ENCODE measurements around the gene FOCAD. TPM values are rescaled to one million over a fixed set of nuclear protein-coding genes. Genes with fewer than 3 reads are reported as not detected.

The FOCAD gene
- total RNA-seq, 1 donor from 2014 or later = 28.4 TPM

GRCh38 chr9:20753761-20754160, 69.7 kb downstream of the FOCAD start:
- Histone ChIP-seq H3K4me3 (ENCODE audit: low read depth, low read length) (no peak overlapping the region), H3K27me3 (ENCODE audit: control insufficient read depth, insufficient read depth, low read length) (no peaks in the 10 kb centered on the region), H3K36me3 (ENCODE audit: control insufficient read depth, insufficient read depth, low read length) (no peaks in the 10 kb centered on the region)
- FAIRE-seq (no peak), DNase-seq (ENCODE audit: low read depth) (peak; percentile 84)
- TF ChIP-seq CTCF (IDR thresholded peaks at IDR 0.05; ENCODE audit: insufficient read depth, low read length, severe bottlenecking) = no peak

GRCh38 chr9:20754556-20754955, 70.5 kb downstream of the FOCAD start:
- no peak for TF ChIP-seq CTCF (IDR thresholded peaks at IDR 0.05; ENCODE audit: insufficient read depth, low read length, severe bottlenecking)
- Histone ChIP-seq H3K36me3 (ENCODE audit: control insufficient read depth, insufficient read depth, low read length) (no peaks in the 10 kb centered on the region), H3K4me3 (ENCODE audit: low read depth, low read length) (no peak overlapping the region), H3K27me3 (ENCODE audit: control insufficient read depth, insufficient read depth, low read length) (no peaks in the 10 kb centered on the region)
- peak; percentile 14 for DNase-seq (ENCODE audit: low read depth)
- no peak for FAIRE-seq

- DNase-seq (ENCODE audit: low read depth) (peak; percentile 30), FAIRE-seq (no peak)
- Histone ChIP-seq H3K36me3 (ENCODE audit: control insufficient read depth, insufficient read depth, low read length) (no peaks in the 10 kb centered on the region), H3K4me3 (ENCODE audit: low read depth, low read length) (no peak overlapping the region), H3K27me3 (ENCODE audit: control insufficient read depth, insufficient read depth, low read length) (no peaks in the 10 kb centered on the region)
- no peak for TF ChIP-seq CTCF (IDR thresholded peaks at IDR 0.05; ENCODE audit: insufficient read depth, low read length, severe bottlenecking)
Measured at GRCh38 chr9:20760246-20760891, 76.3 kb downstream of the FOCAD start.

- peaks cover 6% of the 10 kb centered on the region for H3K36me3 ChIP-seq (ENCODE audit: control insufficient read depth, insufficient read depth, low read length)
- H3K27me3 ChIP-seq (ENCODE audit: control insufficient read depth, insufficient read depth, low read length) = no peaks in the 10 kb centered on the region
- no peak for TF ChIP-seq CTCF (IDR thresholded peaks at IDR 0.05; ENCODE audit: insufficient read depth, low read length, severe bottlenecking)
- H3K4me3 ChIP-seq (ENCODE audit: low read depth, low read length) = no peak overlapping the region
- FAIRE-seq = no peak
- DNase-seq (ENCODE audit: low read depth) = no peak
Measured at GRCh38 chr9:20770947-20771346, 86.9 kb downstream of the FOCAD start.

GRCh38 chr9:20771729-20772128, 87.7 kb downstream of the FOCAD start:
- Histone ChIP-seq H3K4me3 (ENCODE audit: low read depth, low read length) (no peak overlapping the region), H3K36me3 (ENCODE audit: control insufficient read depth, insufficient read depth, low read length) (peaks cover 6% of the 10 kb centered on the region), H3K27me3 (ENCODE audit: control insufficient read depth, insufficient read depth, low read length) (no peaks in the 10 kb centered on the region)
- no peak for FAIRE-seq
- no peak for DNase-seq (ENCODE audit: low read depth)
- no peak for TF ChIP-seq CTCF (IDR thresholded peaks at IDR 0.05; ENCODE audit: insufficient read depth, low read length, severe bottlenecking)

- no peak for FAIRE-seq
- Histone ChIP-seq H3K27me3 (ENCODE audit: control insufficient read depth, insufficient read depth, low read length) (no peaks in the 10 kb centered on the region), H3K36me3 (ENCODE audit: control insufficient read depth, insufficient read depth, low read length) (peaks cover 2% of the 10 kb centered on the region), H3K4me3 (ENCODE audit: low read depth, low read length) (no peak overlapping the region)
- TF ChIP-seq CTCF (IDR thresholded peaks at IDR 0.05; ENCODE audit: insufficient read depth, low read length, severe bottlenecking) = no peak
- no peak for DNase-seq (ENCODE audit: low read depth)
Measured at GRCh38 chr9:20775683-20776082, 91.6 kb downstream of the FOCAD start.

Measured in bronchial epithelial cell (primary cell).